Mammary epithelial cell (primary cell): ENCODE data around the gene NEU4.

Source experiments
- EZH2 ChIP-seq: IDR thresholded peaks from 2 replicates; pipeline ENCODE4 v1.6.1; 2012; ENCODE audit warnings: low read length, inconsistent platforms, borderline replicate concordance
- TF ChIP-seq, protein P1 (sequence below), 2 donors: IDR thresholded peaks in 1 of 2; conservative IDR thresholded peaks in 1 of 2; 2 replicates each; pipeline ENCODE4 v1.5.1; 2011 to 2012; ENCODE audit warnings: inconsistent platforms in 2 of 2, low read length in 2 of 2, mild to moderate bottlenecking in 2 of 2, control low read depth in 1 of 2, low read depth in 1 of 2; ENCODE audit not compliant: insufficient read depth in 1 of 2; ENCODE audit errors: extremely low read depth in 1 of 2

DNA sequence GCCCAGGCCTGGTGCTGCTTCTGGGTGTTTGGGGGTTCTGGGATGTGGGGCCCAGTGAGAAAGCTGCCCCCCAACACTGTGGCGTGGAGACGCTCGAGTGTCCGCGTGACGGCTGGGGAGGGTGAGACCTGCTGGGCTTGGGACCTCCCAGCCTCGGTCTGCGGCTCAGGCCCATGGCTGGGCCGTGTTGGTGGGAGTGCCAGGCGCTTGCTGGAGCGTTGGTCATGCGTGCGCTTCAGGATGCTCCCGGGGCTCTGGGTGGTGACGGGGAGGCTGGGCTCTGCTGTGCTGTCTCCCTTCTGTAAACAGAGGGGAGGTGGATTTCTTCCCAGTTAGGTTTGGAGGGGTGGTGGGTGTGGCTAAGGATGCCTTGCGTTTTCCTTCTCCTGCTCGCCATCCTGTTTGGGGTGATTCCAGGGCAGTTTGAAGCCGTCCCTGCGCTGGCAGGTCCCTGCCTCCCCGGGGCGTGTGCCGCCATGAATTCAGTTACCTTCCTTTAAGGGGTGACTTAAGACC is 31.8 kb upstream of the NEU4 start:
- TF ChIP-seq, protein P1, sequence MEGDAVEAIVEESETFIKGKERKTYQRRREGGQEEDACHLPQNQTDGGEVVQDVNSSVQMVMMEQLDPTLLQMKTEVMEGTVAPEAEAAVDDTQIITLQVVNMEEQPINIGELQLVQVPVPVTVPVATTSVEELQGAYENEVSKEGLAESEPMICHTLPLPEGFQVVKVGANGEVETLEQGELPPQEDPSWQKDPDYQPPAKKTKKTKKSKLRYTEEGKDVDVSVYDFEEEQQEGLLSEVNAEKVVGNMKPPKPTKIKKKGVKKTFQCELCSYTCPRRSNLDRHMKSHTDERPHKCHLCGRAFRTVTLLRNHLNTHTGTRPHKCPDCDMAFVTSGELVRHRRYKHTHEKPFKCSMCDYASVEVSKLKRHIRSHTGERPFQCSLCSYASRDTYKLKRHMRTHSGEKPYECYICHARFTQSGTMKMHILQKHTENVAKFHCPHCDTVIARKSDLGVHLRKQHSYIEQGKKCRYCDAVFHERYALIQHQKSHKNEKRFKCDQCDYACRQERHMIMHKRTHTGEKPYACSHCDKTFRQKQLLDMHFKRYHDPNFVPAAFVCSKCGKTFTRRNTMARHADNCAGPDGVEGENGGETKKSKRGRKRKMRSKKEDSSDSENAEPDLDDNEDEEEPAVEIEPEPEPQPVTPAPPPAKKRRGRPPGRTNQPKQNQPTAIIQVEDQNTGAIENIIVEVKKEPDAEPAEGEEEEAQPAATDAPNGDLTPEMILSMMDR (conservative IDR thresholded peaks at IDR 0.05 in 1 of 2, IDR thresholded peaks at IDR 0.05 in 1 of 2; ENCODE audit: extremely low read depth in 1 of 2, insufficient read depth in 1 of 2, low read depth in 1 of 2, low read length in 2 of 2): no peak
- TF ChIP-seq EZH2: no peak
